H9 (cell line): ENCODE results near the gene KCNH1. TPM values are rescaled to one million over a fixed set of nuclear protein-coding genes. Genes with fewer than 3 reads are reported as not detected.

Experiments used
- DNase-seq: peaks from one replicate; pipeline ENCODE4 v3.0.0-alpha.2; 2017
- H2AFZ ChIP-seq: one replicate; pipeline ENCODE4 v1.6.1; 2013; ENCODE audit warnings: mild to moderate bottlenecking, low read length, control low read depth, moderate library complexity
- H2AK5ac ChIP-seq: 2 replicates; pipeline ENCODE4 v1.6.1; 2013; ENCODE audit warnings: low read length, control low read depth, mixed read lengths; ENCODE audit not compliant: insufficient read length
- H2BK120ac ChIP-seq: one replicate; pipeline ENCODE4 v1.6.1; 2013; ENCODE audit warnings: low read depth, mild to moderate bottlenecking, low read length, control low read depth, inconsistent platforms; ENCODE audit not compliant: poor library complexity, severe bottlenecking
- H2BK12ac ChIP-seq: 2 replicates; pipeline ENCODE4 v1.6.1; 2013; ENCODE audit warnings: low read length, control low read depth, mixed read lengths, low read depth; ENCODE audit not compliant: insufficient read length
- H2BK15ac ChIP-seq: 2 replicates; pipeline ENCODE4 v1.6.1; 2013; ENCODE audit warnings: low read depth, low read length, control low read depth
- H2BK20ac ChIP-seq: one replicate; pipeline ENCODE4 v1.6.1; 2013; ENCODE audit warnings: low read depth, mild to moderate bottlenecking, low read length, control low read depth, inconsistent platforms; ENCODE audit not compliant: poor library complexity, severe bottlenecking
- H2BK5ac ChIP-seq: 2 replicates; pipeline ENCODE4 v1.6.1; 2013; ENCODE audit warnings: low read length, control low read depth, mixed read lengths; ENCODE audit not compliant: insufficient read length
- H3K14ac ChIP-seq: 2 replicates; pipeline ENCODE4 v1.6.1; 2013; ENCODE audit warnings: low read length, control low read depth; ENCODE audit not compliant: insufficient read depth
- H3K18ac ChIP-seq: 2 replicates; pipeline ENCODE4 v1.6.1; 2013; ENCODE audit warnings: low read depth, mild to moderate bottlenecking, mixed read lengths, low read length, control low read depth; ENCODE audit not compliant: insufficient read length
- H3K23ac ChIP-seq: 2 replicates; pipeline ENCODE4 v1.6.1; 2013; ENCODE audit warnings: low read length, control low read depth, mixed read lengths, low read depth; ENCODE audit not compliant: insufficient read length
- H3K23me2 ChIP-seq: 2 replicates; pipeline ENCODE4 v1.6.1; 2013; ENCODE audit warnings: low read depth, mild to moderate bottlenecking, mixed read lengths, low read length, control low read depth; ENCODE audit not compliant: insufficient read length, poor library complexity, severe bottlenecking
- H3K27ac ChIP-seq: 2 replicates; pipeline ENCODE4 v1.5.1; 2013; ENCODE audit warnings: low read length, control low read depth, mixed read lengths, low read depth; ENCODE audit not compliant: insufficient read length
- H3K27me3 ChIP-seq: 2 replicates; pipeline ENCODE4 v1.6.1; 2013; ENCODE audit warnings: low read length, control low read depth, inconsistent platforms; ENCODE audit not compliant: insufficient read depth
- H3K4ac ChIP-seq: 2 replicates; pipeline ENCODE4 v1.6.1; 2013; ENCODE audit warnings: low read depth, mild to moderate bottlenecking, control low read depth, inconsistent platforms, low read length, moderate library complexity
- H3K4me1 ChIP-seq: 2 replicates; pipeline ENCODE4 v1.6.1; 2013; ENCODE audit warnings: low read length, control low read depth, inconsistent platforms; ENCODE audit not compliant: insufficient read depth
- H3K4me2 ChIP-seq: 2 replicates; pipeline ENCODE4 v1.6.1; 2013; ENCODE audit warnings: low read length, control low read depth, mixed read lengths; ENCODE audit not compliant: insufficient read length, insufficient read depth
- H3K56ac ChIP-seq: 2 replicates; pipeline ENCODE4 v1.6.1; 2013; ENCODE audit warnings: low read depth, mild to moderate bottlenecking, mixed read lengths, low read length, control low read depth; ENCODE audit not compliant: insufficient read length
- H3K79me1 ChIP-seq: 2 replicates; pipeline ENCODE4 v1.6.1; 2013; ENCODE audit warnings: low read depth, mild to moderate bottlenecking, moderate library complexity, low read length, control low read depth, inconsistent platforms; ENCODE audit not compliant: insufficient read depth, poor library complexity, severe bottlenecking
- H3K79me2 ChIP-seq: 2 replicates; pipeline ENCODE4 v1.6.1; 2013; ENCODE audit warnings: low read length, control low read depth, inconsistent platforms; ENCODE audit not compliant: insufficient read depth
- H3K9ac ChIP-seq: 2 replicates; pipeline ENCODE4 v1.6.1; 2013; ENCODE audit warnings: low read length, control low read depth, mixed read lengths; ENCODE audit not compliant: insufficient read length; ENCODE audit errors: extremely low read depth
- H3K9me3 ChIP-seq: one replicate; pipeline ENCODE4 v1.6.1; 2013; ENCODE audit warnings: low read depth, low read length, inconsistent platforms; ENCODE audit not compliant: control insufficient read depth
- H3T11ph ChIP-seq: one replicate; pipeline ENCODE4 v1.6.1; 2013; ENCODE audit warnings: mild to moderate bottlenecking, low read length, control low read depth, inconsistent platforms
- H4K20me1 ChIP-seq: one replicate; pipeline ENCODE4 v1.6.1; 2013; ENCODE audit not compliant: control insufficient read depth, insufficient read length, insufficient read depth
- H4K5ac ChIP-seq: 2 replicates; pipeline ENCODE4 v1.6.1; 2013; ENCODE audit warnings: low read depth, mild to moderate bottlenecking, mixed read lengths, low read length, control low read depth; ENCODE audit not compliant: insufficient read length
- H4K8ac ChIP-seq: replicated peaks from 2 replicates; pipeline ENCODE4 v1.6.1; 2013; ENCODE audit warnings: low read length, control low read depth, mixed read lengths, low read depth; ENCODE audit not compliant: insufficient read length
- H4K91ac ChIP-seq: 2 replicates; pipeline ENCODE4 v1.6.1; 2013; ENCODE audit warnings: low read depth, mild to moderate bottlenecking, moderate library complexity, mixed read lengths, low read length, control low read depth; ENCODE audit not compliant: insufficient read length
- H3K27ac Mint-ChIP-seq, 3 experiments: 2 replicates in 2 of 3; 3 replicates in 1 of 3; pipeline ENCODE4 v1.8.0; 2020 to 2021; ENCODE audit warnings: mixed read lengths in 3 of 3, mild to moderate bottlenecking in 1 of 3, moderate library complexity in 1 of 3
- H3K27me3 Mint-ChIP-seq: 2 replicates; pipeline ENCODE4 v1.8.0; 2021; ENCODE audit warnings: low read depth, mild to moderate bottlenecking, moderate library complexity, mixed read lengths
- H3K36me3 Mint-ChIP-seq, 3 experiments: 2 replicates in 2 of 3; 3 replicates in 1 of 3; pipeline ENCODE4 v1.8.0; 2020 to 2021; ENCODE audit warnings: low read depth in 3 of 3, mixed read lengths in 3 of 3; ENCODE audit not compliant: insufficient read depth in 1 of 3
- H3K4me1 Mint-ChIP-seq, 2 experiments: 2 replicates each; pipeline ENCODE4 v1.8.0; 2020; ENCODE audit warnings: mixed read lengths in 2 of 2
- H3K4me3 Mint-ChIP-seq, 2 experiments: 2 replicates in 1 of 2; 3 replicates in 1 of 2; pipeline ENCODE4 v1.8.0; 2020 to 2021; ENCODE audit warnings: mild to moderate bottlenecking in 2 of 2, mixed read lengths in 2 of 2, moderate library complexity in 1 of 2
- H3K9me3 Mint-ChIP-seq, 2 experiments: 2 replicates in 1 of 2; 3 replicates in 1 of 2; pipeline ENCODE4 v1.8.0; 2020; ENCODE audit warnings: mild to moderate bottlenecking in 2 of 2, mixed read lengths in 2 of 2, moderate library complexity in 1 of 2
- WGBS: extraction: QIAGEN DNeasy Blood & Tissue Kit; methylation state at CpG from one replicate; pipeline ENCODE4 v1.1.7; 2013; ENCODE audit warnings: missing lambda C conversion rate, low lambda C conversion rate, mixed read lengths; ENCODE audit not compliant: insufficient read length; ENCODE audit errors: extremely low coverage; 5-methylcytosine and 5-hydroxymethylcytosine counted together
- total RNA-seq: library from RNA; stranded (reverse); gene quantifications from 2 replicates; pipeline ENCODE4 v1.2.1, GENCODE V29; 2021
- TF ChIP-seq, protein P1 (sequence below): fragments of 200-600 bp; sonication (generic); conservative IDR thresholded peaks from 3 replicates; pipeline ENCODE4 v1.8.0; 2021; ENCODE audit warnings: antibody characterized with exemption, mild to moderate bottlenecking

KCNH1 gene
- total RNA-seq, 1 experiment from 2014 or later, result 0.11 TPM

GRCh38 chr1:210779269-210779668 lies 354.7 kb downstream of the KCNH1 start:
- Mint-ChIP-seq H3K9me3 (no peaks in the 10 kb centered on the region), H3K4me1 (0 out of 4 replicates have a peak, but pooled peaks cover 0 to 6% of the 10 kb centered on the region in 2 experiments), H3K27ac (no peak overlapping the region), H3K27me3 (no peaks in the 10 kb centered on the region; the same call in none of the 2 replicates), H3K4me3 (no peak overlapping the region), H3K36me3 (no peaks in the 10 kb centered on the region)
- Histone ChIP-seq H3K4me2 (no peak overlapping the region), H2BK120ac (no peak overlapping the region), H4K91ac (no peak overlapping the region), H3K27me3 (no peaks in the 10 kb centered on the region), H3K4ac (no peak overlapping the region), H2AK5ac (no peak overlapping the region), H4K5ac (no peak overlapping the region), H2BK20ac (no peak overlapping the region), H3K27ac (no peak overlapping the region), H3T11ph (no peak overlapping the region), H3K9me3 (no peaks in the 10 kb centered on the region), H3K23ac (no peak overlapping the region), H2BK5ac (no peak overlapping the region), H3K18ac (no peak overlapping the region), H2AFZ (no peak overlapping the region), H3K56ac (no peak overlapping the region), H3K9ac (no peak overlapping the region), H3K14ac (no peak overlapping the region), H4K8ac (no peak overlapping the region), H4K20me1 (no peaks in the 10 kb centered on the region), H2BK12ac (no peak overlapping the region), H3K79me1 (no peaks in the 10 kb centered on the region), H2BK15ac (no peak overlapping the region), H3K23me2 (no peaks in the 10 kb centered on the region), H3K79me2 (no peaks in the 10 kb centered on the region), H3K4me1 (no peaks in the 10 kb centered on the region)
- TF ChIP-seq, protein P1, sequence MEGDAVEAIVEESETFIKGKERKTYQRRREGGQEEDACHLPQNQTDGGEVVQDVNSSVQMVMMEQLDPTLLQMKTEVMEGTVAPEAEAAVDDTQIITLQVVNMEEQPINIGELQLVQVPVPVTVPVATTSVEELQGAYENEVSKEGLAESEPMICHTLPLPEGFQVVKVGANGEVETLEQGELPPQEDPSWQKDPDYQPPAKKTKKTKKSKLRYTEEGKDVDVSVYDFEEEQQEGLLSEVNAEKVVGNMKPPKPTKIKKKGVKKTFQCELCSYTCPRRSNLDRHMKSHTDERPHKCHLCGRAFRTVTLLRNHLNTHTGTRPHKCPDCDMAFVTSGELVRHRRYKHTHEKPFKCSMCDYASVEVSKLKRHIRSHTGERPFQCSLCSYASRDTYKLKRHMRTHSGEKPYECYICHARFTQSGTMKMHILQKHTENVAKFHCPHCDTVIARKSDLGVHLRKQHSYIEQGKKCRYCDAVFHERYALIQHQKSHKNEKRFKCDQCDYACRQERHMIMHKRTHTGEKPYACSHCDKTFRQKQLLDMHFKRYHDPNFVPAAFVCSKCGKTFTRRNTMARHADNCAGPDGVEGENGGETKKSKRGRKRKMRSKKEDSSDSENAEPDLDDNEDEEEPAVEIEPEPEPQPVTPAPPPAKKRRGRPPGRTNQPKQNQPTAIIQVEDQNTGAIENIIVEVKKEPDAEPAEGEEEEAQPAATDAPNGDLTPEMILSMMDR, result no peak
- no CpG with 5 or more reads among the region's 3 CpGs for WGBS
- no peak for DNase-seq
